GM12891 (cell line): Measurements from ENCODE around the gene MAML2.
A peak's percentile ranks its signal among the peaks of the same experiment; 100 is the strongest.

Source experiments
- DNase-seq: peaks from one replicate; pipeline ENCODE4 v3.0.0; 2011; ENCODE audit warnings: low spot score; ENCODE audit not compliant: insufficient read length
- FAIRE-seq: peaks from 2 replicates; lab custom pipeline; 2011; peaks lifted over from hg19 to GRCh38; lab: Jason Lieb, UNC
- PAX5 ChIP-seq: IDR thresholded peaks from 2 replicates; pipeline ENCODE4 v1.6.1; 2011; ENCODE audit warnings: low read length, moderate library complexity, mild to moderate bottlenecking; ENCODE audit not compliant: insufficient read depth, severe bottlenecking
- POLR2A ChIP-seq: IDR thresholded peaks from 2 replicates; pipeline ENCODE4 v1.6.1; 2011; ENCODE audit warnings: low read depth, low read length, control low read depth
- POLR2AphosphoS5 ChIP-seq: IDR thresholded peaks from 2 replicates; pipeline ENCODE4 v1.6.1; 2011; ENCODE audit warnings: low read depth, low read length, control low read depth
- POU2F2 ChIP-seq: IDR thresholded peaks from 2 replicates; pipeline ENCODE4 v1.6.1; 2011; ENCODE audit warnings: low read depth, mild to moderate bottlenecking, control low read depth, low read length, moderate library complexity
- SPI1 ChIP-seq: IDR thresholded peaks from 2 replicates; pipeline ENCODE4 v1.6.1; 2011; ENCODE audit warnings: low read depth, low read length, control low read depth
- TAF1 ChIP-seq: IDR thresholded peaks from 2 replicates; pipeline ENCODE4 v1.6.1; 2011; ENCODE audit warnings: low read depth, low read length, control low read depth

Gene MAML2

DNA sequence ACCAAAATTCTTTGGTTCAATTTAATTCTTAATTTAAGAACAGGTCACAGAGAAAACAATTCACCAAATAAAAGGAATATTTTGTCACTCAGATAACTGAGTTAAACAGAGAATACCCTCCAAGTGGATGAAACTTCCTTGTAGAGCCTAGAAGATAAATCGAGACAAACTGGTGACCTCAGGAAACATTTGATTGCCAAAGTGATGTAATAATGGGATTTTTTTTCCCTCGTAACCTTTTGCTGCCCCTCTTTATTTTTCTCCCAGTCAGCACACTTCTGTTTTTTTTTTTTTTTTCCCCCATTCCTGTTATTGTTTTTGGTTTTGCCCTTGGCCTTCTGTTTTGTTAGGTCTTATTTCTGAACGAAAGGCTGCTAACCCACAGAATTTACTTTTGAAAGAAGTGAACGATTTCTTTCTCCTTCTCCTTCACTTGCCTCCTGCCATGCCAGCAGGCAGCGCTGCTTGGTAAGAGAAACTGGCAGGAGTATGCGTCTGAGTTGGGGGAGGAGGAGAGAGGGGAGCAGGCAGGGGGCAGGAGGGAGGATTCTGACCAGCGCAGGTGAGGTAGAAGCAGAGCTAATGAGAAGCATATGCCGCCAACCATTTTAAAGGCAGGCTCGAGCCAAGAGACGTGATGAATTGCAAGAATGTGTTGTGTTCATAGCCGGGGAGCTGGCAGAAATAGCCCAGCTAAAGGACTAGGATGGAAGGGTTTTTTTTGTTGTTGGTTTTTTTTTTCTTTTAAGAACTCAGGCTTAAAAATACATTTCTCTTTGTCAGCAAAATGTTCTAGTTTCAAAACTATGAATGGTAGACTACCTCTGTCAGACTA lies 297.2 kb downstream of the MAML2 start:
- no peak for DNase-seq
- no peak for FAIRE-seq
- TF ChIP-seq PAX5 (no peak), POU2F2 (no peak), POLR2AphosphoS5 (no peak), SPI1 (no peak), POLR2A (no peak), TAF1 (no peak)

DNA sequence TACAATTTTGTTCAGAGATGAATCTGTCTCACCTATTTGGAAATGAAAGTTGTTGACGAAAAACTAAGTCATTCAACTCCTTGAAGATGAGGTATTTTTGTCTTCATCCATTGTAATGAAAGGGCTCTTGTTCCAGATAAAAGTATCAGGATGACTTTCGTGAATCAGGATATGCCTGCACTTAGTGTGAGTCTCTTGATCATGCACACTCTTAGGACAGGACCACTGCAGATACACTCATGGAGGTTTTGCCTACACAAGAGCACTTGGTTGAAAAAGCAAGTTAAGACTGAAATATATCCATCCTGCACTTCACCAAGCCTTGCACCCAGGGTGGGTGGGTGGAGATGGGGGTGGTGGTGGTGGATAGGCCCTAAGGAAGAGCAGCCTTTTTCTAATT lies 298.2 kb downstream of the MAML2 start:
- no peak for TF ChIP-seq POU2F2
- no peak for TF ChIP-seq POLR2A
- no peak for TF ChIP-seq SPI1
- TF ChIP-seq POLR2AphosphoS5: no peak
- TF ChIP-seq PAX5: no peak
- TF ChIP-seq TAF1: no peak
- DNase-seq: no peak
- no peak for FAIRE-seq

DNA sequence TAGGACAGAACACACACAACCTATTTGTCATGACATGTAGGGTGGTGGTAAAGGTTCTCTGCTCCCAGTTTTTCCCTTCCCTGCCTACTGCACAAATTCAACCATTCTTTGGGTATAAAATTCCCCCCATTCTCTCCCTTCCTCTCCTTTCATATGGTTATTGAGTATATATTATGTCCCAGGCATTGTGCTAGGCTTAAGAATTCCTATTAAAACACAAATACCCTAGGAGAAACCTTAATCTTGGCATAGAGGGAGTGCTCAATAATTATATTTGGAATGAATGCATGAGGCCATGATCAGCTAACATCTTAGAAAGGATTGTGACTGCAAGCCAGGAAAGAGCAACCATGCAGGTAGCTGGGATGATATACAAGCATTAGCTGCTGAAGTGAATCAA lies 298.7 kb downstream of the MAML2 start:
- TF ChIP-seq SPI1 (no peak), POU2F2 (no peak), TAF1 (no peak), POLR2A (no peak), PAX5 (no peak)
- DNase-seq (no peak), FAIRE-seq (no peak)

DNA sequence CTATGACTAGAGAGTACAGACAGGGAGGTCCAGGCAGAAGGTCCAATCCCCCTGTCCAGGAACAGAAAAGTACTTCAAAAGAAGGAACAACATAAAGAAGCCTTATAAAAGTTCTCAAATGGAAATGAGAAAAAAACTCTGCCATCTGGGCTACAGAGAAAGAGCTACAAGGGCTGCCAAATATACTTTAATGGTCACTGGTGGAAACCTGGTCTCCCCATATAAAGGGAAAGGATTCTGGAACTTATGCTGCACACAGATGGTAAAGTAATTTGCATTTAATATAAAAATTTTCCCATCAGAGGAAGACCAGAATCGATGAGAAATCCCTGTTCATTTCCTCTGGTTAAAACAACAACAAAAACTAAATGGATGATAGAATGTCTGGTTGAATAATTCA lies 299.7 kb downstream of the MAML2 start:
- DNase-seq (no peak), FAIRE-seq (no peak)
- TF ChIP-seq TAF1 (no peak), PAX5 (no peak), POU2F2 (no peak), POLR2A (no peak), SPI1 (no peak)

DNA sequence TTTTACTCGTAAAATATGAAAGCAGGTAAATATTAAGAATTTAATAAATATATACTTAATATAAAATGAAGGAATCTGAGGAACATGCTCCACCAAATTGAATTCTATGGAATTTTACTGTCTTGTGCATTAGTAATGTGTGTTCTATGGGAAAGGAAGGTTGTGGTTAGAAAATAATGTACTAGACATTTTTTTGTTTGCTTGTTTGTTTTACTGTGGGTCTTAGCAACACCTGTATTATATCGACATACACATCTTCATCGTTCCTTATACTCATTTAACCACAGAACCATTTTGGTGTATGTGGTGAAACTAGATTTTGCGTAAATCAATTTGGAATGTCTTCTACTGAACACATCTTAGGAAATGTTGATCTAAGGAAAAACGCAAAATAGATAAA lies 304.9 kb downstream of the MAML2 start:
- DNase-seq (no peak), FAIRE-seq (peak; percentile 59)
- TF ChIP-seq PAX5: no peak
- no peak for TF ChIP-seq TAF1
- no peak for TF ChIP-seq SPI1
- no peak for TF ChIP-seq POU2F2
- TF ChIP-seq POLR2A: no peak
- no peak for TF ChIP-seq POLR2AphosphoS5

DNA sequence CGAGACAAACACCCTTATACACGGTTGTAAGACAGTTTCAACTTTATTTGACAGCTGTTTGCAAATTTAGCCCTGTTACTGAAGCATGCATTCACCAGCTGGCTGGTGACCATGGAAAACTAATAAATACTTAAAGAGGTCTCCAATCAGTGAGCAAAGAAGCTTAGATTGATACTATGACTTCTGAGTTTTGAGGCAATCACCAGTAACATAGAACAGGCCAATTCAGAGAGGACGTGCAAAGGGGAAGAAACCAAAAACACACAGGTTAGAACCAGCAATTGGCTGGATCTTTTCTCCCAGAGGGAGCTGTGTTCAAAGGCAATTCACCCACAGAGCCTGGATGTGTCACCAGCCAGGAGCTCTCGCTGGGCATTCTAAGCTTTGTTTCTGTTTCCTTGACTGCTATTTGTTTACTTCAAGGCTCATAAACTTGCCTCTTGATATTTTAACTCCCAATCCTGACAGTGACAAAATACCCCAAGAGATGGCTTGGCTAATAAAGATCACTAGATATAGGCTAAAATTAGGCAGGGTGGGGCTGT lies 305.5 kb downstream of the MAML2 start:
- TF ChIP-seq PAX5 (no peak), POU2F2 (no peak), POLR2AphosphoS5 (no peak), SPI1 (no peak), POLR2A (no peak), TAF1 (no peak)

DNA sequence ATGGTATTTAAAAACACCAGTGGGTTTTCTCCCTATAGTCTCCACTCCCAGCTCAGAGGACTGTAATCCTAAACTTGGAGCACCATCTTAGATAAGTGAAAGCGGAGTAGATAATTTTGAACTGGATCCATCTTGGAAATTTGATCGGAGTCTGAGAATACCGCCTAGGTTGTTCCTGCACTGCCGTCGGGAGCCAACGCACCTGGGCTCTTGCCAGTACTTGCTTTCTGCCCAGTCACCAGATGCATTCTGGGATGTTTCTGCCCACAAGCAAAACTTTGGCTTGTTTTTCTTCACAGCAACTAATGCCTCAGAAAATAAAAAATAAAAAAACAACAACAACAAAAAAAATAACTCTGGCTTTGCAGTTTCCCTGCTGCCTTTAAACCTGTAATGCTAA lies 306.1 kb downstream of the MAML2 start:
- FAIRE-seq: no peak
- DNase-seq: no peak

More for the DNA sequence above, 305.5 kb downstream of the MAML2 start:
- DNase-seq (no peak), FAIRE-seq (no peak)

DNA sequence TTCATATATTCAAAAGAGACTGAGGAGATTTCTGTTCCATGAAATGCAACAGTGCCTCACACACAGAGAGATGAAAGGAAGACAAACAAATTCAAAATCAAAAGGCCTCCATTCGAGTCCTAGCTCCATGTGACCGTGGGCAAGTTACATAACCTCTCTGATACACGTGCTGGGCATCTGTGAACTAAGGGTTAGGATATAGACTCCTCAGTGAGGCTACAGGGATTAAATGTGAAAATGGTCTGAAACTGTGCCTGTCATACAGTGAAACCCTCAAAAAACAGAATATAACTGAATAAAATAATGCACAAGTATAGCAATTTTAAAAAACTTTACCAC lies 307.3 kb downstream of the MAML2 start:
- FAIRE-seq (no peak), DNase-seq (no peak)
- no peak for TF ChIP-seq POLR2A
- no peak for TF ChIP-seq PAX5
- no peak for TF ChIP-seq POU2F2
- TF ChIP-seq SPI1: no peak
- no peak for TF ChIP-seq POLR2AphosphoS5
- no peak for TF ChIP-seq TAF1

More for the DNA sequence above, 306.1 kb downstream of the MAML2 start:
- no peak for TF ChIP-seq TAF1

DNA sequence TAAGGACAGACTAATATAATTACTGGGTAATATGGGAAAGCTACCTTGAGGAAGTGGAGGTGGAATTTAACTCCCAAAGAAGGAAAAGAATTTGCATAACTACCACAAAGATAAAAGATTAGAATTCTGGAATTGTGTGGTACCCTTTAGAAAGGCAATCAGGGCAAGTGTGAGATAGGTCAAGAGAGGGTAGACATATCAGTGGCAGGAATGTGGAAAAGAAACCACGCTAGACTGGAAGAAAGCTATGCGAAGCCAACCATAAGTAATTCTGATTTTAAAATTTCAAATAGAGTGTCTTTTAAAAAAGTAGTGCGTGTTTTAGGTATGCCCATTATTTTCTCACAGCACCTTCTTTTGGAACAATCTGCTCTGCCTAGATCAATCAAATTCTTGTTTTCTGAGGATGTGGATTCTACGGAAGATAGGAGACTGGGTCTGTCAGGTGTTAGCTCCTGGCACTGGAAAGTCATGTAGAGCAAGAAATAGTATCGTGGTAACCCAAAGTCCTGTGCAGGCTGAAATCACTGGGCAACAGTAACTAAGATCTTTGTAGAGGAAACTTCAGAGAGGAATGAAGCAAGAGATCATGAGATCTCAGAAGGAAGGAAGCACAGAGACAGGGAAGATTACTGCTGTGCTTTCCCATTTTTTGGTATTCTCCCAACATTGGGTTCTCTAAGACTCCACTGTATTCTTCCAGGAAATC lies 307.8 kb downstream of the MAML2 start:
- DNase-seq: no peak
- no peak for TF ChIP-seq PAX5
- TF ChIP-seq POLR2AphosphoS5: no peak
- no peak for TF ChIP-seq TAF1
- no peak for TF ChIP-seq POU2F2
- TF ChIP-seq POLR2A: no peak
- TF ChIP-seq SPI1: no peak
- no peak for FAIRE-seq

DNA sequence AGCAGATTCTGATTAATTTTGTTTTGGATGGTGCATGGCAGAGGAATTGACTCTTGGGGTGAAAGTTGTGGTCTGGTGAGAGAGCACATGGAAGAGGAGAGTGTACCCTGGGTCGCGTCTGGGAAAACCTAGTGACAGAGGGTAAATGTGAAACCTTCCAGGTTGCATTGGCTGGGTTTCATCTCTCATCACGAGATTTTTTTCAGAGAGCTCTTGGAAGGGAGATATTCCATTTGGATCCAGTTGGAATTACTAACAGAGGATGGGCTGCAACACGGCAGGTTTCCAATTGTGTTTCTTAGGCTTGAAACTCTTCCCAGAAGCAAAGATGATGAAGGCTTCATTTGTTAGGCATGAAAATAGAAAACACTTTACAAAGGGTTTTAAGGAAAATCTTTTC lies 309.4 kb downstream of the MAML2 start:
- TF ChIP-seq PAX5: no peak
- no peak for TF ChIP-seq TAF1
- TF ChIP-seq POU2F2: no peak
- no peak for TF ChIP-seq POLR2AphosphoS5
- no peak for TF ChIP-seq POLR2A
- DNase-seq (no peak), FAIRE-seq (no peak)
